Activated CD8-positive, alpha-beta memory T cell treated with anti-CD3 and anti-CD28 coated beads, Interleukin-2, amount 50 U/mL, for 4 hours (primary cell): ENCODE data around the gene EML4.
"Not testable (repeated sequence)": the region's sequence is repeated elsewhere in the genome, so short reads cannot be mapped to it uniquely, and the experiment has no call there.

Experiments used
- DNase-seq: peaks from one replicate; pipeline ENCODE4 v3.0.0-alpha.2; 2020

The EML4 gene, protein sequence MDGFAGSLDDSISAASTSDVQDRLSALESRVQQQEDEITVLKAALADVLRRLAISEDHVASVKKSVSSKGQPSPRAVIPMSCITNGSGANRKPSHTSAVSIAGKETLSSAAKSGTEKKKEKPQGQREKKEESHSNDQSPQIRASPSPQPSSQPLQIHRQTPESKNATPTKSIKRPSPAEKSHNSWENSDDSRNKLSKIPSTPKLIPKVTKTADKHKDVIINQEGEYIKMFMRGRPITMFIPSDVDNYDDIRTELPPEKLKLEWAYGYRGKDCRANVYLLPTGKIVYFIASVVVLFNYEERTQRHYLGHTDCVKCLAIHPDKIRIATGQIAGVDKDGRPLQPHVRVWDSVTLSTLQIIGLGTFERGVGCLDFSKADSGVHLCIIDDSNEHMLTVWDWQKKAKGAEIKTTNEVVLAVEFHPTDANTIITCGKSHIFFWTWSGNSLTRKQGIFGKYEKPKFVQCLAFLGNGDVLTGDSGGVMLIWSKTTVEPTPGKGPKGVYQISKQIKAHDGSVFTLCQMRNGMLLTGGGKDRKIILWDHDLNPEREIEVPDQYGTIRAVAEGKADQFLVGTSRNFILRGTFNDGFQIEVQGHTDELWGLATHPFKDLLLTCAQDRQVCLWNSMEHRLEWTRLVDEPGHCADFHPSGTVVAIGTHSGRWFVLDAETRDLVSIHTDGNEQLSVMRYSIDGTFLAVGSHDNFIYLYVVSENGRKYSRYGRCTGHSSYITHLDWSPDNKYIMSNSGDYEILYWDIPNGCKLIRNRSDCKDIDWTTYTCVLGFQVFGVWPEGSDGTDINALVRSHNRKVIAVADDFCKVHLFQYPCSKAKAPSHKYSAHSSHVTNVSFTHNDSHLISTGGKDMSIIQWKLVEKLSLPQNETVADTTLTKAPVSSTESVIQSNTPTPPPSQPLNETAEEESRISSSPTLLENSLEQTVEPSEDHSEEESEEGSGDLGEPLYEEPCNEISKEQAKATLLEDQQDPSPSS

DNA sequence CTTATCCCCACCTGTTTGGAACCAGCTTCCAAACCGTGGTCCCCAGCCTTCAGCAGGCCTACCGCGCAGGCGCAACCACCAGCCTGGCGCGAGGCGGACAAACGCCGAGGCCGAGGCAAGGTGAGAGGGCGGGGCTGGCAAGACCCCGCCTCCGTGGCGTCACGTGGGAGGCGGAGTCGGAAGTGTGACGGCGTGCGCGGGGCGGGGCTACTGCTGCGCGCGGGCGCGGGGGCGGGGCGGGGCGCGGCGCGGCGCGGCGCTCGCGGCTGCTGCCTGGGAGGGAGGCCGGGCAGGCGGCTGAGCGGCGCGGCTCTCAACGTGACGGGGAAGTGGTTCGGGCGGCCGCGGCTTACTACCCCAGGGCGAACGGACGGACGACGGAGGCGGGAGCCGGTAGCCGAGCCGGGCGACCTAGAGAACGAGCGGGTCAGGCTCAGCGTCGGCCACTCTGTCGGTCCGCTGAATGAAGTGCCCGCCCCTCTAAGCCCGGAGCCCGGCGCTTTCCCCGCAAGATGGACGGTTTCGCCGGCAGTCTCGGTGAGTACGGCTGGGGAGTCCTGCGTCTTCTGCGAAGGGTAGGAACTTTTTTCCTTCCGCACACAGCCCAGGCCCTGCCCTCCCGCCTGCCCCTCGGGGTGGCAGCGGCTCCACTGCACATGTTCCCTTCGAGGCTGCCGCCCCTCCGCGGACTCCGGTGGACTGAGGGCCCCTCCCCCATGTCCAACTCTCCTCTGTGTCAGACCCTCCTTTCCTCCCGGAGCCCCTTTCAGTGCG, at the start of gene EML4:
Gene EML4, plus strand, starts transcription at position 254 of the 774 bp plus-strand sequence. Its CDS starts 259 bp downstream, at position 513.
- peak; percentile 90 for DNase-seq

DNA sequence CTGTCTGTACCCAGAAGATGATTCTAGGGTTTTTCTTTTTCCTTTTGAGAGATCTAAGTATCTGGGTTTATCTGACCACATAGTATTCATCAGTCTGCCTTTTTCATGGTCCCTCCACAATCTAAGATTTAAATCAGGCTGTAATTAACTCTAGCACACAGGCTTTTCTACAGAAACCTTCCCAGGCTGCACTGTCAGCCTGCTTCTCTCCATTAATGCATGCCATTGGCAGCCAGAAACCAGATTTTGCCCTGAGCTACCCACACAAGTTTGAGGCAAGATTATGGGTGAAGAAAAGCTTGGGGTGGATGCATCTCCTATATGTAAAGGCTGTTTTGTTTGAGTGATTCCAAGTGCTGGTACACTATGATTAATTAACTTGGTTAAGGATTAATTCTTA, 45.7 kb upstream of the EML4 start:
- DNase-seq, result no peak

DNA sequence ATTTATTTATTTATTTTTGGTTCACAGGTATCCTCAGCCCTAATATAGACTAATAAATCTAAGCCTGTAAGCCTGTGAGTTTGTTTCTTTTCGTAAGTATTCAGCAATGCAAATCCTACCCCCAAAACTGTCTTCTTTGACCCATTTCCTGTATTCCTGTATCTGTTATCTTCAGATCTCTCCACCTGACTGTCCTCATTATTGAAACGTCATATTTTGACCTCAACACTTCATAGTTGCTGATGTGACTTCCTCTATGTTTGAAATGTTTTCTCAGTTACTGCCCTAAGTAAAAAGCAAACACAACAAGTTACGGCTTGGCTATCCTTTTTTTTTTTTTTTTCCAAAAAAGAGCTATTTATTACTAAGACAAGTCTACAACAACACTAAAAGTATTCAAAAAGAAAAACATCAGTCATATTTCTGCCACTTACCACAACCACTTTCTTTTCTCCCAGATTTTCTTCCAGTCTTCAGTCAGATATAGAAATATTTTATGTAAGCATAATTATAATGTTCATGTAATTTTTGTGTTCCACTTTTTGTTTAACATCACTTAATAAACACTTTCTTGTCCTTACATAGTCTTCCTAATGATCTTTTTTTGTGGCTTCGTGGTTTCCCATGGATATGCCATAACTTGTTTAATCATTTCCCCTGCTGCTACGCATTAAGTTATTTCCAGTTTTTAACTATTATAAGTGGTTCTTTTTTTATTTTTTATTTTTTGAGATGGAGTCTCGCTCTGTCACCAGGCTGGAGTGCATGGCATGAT, 45.0 kb upstream of the EML4 start:
- no peak for DNase-seq

DNA sequence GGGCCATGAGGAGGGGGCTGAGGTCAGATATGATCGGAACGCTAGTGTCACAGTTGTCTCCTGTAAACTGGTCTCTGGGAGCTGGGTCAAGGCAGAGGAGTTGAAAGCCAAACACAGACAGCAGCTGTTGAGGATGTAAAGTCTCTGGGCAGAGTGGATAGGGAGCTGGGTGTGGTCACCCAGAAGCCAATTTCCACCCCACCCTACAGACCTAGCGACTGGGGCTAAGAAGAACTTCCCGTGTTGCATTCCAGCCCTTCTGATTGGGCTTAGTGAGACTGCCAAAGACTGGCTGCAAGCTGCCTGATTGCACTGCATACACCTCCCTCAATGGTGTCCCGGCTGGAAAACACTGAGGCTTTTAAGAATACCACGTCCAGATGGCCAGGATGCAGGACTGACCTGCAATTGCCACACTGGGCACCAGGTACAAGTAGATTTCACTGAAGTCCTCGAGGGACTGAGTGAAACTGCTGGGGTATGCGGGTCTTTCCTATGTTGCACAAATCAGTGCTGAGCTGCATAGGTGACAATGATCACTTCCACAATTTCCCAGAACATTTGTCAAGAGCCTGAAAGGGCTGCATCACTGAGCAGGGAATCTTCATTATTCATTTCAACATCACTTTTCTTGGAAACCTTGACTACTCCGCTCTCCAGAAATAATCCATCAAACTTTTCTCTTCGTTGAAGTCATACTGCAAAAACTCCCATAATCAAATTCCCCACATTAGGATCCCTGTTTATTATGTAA, 43.1 kb upstream of the EML4 start:
- DNase-seq, result no peak

DNA sequence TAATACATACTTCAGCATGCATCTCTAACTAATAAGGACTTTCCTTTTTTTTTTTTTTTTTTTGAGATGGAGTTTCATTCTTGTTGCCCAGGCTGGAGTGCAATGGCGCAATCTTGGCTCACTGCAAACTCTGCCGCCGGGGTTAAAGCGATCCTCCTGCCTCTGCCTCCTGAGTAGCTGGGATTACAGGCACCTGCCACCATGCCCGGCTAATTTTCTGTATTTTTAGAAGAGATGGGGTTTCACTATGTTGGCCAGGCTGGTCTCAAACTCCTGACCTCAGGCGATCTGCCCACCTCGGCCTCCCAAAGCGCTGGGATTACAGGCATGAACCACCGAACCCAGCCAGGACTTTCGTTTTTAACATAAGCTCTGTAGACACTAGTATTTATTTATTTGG, 42.3 kb upstream of the EML4 start:
- DNase-seq, result not testable (repeated sequence)

DNA sequence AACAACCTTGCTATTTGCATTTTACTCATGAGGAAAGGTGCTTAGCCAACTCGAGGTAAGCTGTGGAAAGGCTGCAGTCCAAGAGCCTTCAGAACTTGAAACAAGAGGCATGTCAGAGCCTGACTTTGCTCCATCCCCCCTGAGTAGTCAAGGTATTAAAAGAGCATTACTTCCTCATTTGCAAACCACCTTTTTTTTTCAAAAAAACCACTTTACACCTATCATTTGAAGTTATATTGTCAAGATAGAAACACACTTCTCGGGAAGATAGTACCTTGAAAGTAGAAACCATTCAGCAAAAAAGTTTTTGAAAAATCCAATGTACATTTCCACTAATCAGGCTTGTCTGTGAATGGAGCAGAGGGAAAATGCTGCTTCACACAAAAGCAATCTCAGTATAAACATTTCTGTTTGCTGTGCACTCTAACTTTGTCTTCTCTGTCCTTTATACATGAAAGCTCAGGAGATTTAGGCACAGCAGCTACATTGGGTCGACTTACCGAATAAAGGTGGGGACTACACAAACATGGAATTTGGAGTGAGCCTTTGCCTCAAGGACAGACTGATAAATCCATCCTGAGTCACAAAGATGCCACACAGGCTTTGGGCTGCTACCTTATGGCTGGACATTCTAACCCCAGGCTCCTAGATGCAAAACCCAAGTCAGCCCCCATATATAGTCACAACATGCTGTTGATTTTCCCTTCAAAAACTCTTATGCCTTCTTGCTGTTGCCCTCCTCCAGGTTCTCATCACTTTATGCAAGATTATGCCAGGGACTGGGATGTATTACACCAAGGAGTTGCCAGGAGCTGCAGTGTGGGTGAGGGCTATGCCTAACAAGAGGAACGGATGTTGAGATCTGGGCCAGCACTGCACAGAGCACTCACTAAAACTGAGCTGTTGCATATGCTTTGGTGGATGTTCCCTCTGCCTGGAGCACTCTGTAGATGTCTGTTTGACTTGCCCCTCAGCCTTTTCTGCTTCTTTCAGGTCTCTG, 41.4 kb upstream of the EML4 start:
- no peak for DNase-seq

DNA sequence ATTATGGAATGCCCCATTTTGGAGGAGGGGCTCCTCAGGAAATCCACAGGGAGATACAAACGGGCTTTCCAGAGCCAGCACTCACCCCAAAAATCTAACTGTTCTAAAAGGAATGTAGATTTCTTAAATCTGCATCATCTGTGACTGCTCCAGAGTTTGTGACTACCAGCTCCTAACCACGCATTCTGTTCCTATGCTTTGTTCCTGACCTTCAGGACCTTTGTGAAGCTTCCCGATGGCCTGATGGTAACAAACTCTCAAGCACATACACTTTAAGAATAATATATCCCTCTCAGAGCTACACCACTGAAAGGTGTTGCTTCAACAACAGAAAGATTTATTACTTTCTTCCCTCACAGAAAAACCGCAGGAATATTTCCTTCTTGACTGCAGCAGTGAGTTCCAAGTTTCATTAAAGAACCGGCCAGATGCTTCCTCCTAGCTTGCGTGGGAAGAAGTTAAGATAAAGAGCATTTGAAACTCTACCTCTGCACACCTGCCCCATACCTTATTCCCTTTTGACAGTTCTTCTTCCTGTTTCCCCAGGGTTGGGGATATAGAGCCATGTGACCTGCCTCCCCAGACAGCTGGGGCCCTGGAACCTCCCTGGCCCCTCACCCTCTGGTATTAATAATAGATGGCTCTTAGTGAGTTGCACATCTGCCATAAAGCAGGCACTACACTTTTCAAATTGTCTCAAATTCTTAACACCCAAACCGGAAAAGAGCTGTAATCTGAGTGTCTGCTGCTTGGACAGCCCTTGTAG, 40.2 kb upstream of the EML4 start:
- no peak for DNase-seq

DNA sequence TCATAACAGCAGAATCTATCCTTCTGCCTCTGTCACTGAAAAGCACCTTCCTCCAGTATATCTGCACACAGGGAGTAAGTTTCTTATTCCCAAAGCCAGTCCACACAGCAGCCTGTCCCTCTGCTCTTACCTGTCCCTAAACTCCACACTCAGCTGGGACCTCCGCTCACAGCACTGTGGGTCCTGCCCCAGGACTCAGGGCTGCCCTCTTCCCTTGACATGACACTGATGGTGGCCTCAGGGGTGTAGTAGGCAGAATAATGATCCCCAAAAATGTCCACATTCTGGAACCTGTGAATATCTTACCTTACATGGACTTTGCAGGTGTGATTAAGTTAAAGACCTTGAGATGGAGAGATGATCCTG, 39.7 kb upstream of the EML4 start:
- DNase-seq, result no peak

DNA sequence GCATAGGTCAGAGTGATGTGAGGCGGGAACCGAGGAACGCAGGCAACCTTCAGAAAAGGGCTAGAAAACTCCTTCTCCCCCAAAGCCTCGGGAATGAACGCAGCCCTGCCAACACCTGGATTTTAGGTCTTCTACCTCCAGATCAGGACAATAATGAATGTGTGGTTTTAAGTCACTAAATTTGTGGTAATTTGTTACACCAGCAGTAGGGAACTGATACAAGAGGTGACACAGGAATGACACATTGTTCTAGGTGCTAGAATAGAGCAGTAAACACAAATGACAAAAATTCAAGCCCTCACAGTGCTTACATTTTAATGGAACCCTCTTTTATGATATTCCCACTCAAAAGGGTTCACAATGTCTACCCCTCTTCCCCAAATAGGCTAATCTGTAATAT, 39.2 kb upstream of the EML4 start:
- DNase-seq, result no peak

DNA sequence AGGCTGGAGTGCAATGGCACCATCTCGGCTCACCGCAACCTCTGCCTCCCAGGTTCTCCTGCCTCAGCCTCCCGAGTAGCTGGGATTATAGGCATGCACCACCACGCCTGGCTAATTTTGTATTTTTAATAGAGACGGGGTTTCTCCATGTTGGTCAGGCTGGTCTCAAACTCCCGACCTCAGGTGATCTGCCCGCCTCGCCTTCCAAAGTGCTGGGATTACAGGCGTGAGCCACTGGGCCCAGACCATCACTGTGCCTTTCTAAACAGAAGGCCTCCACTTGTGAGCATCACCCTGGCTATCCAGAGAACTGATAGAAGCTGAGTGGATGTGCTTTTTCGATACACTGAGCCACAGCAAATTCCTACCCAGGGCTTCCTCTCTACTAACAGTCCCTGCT, 38.3 kb upstream of the EML4 start:
- not testable (repeated sequence) for DNase-seq

DNA sequence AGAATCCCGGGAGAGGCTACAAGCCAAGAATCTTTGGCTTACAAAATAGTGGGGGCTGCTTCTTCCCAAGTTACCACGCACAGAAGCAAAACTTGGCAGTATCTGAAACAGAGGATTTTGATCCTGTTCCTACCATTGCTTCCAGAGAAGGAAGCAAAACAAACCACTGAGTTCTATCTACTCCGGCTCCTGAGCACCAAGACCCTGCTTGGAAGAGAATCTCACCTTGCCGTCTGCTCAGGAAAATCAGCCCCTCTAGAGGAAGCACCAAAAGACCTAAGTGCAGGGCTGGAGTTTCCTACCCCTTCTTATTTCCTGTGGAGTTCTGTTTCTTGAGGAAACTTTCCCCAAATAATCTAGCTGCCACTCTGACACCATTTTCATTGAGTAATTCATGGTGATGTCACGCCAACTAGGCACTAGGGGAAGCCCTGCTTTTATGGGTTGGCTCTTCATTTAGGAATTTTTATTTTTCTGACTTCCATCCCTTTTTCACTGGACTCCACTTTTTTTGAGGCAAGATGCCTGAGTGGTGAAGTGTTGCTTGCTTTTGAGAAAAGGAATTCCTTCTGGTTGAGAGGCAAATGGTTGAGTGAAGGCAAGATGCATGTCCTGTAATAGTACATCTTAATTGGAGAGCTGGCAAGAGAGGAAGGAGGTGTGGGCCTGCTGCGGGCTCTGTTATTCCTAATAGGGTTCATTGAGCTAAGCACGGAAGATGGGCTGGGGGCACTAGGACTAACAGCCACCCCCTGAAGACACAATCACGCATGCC, 36.8 kb upstream of the EML4 start:
- no peak for DNase-seq

DNA sequence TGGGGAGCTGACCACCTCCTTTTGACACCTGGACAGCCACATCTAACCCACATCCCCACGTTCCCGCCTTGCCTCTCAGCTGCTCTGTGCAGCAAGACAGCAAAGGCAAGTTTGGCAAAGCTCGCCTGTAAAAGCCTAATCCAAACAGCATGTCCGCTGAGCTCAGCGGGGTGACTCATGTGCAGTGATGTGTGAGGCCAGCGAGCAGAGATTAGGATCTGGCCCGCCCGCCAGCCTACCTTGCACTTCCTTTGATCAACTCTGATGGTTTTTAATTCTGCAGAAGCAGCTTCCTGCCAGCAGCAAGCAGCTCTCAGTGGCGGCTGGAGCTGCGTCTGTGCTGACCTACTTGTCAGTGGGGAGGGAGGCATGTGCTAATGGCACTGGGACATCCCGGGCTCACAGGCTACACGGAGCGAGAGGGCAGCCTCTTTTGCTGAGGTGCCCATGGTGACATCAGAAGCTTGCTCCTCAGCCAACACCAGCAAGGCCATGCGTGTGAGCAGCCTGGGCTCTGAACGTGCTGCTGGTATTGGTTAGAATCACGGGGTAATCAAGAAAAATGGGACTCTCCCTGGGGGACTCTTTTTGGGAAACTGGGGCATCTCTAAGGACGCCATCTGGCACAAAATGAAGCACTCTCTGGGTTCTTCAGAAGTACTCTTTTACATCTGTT, 36.0 kb upstream of the EML4 start:
- peak; percentile 86 for DNase-seq

DNA sequence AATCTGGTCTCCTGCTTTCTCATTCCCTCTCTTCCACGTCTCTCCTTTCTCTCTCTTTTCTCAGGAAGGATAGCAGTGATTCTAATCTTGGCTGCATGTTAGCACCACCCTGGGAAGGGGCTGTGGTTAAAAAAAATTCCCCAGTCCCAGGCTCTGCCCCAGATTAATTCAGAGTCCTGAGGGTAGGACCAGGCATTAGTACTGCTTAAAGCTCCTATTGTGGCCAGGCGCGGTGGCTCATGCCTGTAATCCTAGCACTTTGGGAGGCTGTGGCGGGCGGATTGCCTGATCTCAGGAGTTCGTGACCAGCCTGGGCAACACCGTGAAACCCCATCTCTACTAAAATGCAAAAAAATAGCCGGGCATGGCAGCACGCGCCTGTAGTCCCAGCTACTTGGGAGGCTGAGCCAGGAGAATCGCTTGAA, 35.4 kb upstream of the EML4 start:
- DNase-seq, result no peak

DNA sequence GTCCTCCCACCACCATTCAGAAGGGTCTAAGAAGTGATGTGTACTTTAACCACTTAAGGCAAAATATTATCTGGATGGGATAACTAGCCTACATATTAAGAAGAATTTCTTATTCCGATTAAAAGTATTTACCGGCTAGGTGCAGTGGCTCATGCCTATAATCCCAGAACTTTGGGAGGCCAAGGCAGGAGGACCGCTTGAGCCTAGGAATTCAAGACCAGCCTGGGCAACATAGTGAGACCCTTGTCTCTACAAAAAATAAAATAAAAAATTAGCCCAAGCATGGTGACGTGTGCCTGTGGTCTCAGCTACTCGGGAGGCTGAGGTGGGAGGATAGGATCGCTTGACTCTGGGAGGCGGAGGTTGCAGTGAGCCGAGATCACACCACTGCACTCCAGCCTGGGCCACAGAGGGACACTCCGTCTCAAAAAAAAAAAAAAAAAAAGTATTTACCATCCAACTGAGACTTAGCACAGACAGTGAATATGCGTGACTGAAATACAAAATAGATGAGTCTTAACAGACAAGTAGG, 34.7 kb upstream of the EML4 start:
- not testable (repeated sequence) for DNase-seq

DNA sequence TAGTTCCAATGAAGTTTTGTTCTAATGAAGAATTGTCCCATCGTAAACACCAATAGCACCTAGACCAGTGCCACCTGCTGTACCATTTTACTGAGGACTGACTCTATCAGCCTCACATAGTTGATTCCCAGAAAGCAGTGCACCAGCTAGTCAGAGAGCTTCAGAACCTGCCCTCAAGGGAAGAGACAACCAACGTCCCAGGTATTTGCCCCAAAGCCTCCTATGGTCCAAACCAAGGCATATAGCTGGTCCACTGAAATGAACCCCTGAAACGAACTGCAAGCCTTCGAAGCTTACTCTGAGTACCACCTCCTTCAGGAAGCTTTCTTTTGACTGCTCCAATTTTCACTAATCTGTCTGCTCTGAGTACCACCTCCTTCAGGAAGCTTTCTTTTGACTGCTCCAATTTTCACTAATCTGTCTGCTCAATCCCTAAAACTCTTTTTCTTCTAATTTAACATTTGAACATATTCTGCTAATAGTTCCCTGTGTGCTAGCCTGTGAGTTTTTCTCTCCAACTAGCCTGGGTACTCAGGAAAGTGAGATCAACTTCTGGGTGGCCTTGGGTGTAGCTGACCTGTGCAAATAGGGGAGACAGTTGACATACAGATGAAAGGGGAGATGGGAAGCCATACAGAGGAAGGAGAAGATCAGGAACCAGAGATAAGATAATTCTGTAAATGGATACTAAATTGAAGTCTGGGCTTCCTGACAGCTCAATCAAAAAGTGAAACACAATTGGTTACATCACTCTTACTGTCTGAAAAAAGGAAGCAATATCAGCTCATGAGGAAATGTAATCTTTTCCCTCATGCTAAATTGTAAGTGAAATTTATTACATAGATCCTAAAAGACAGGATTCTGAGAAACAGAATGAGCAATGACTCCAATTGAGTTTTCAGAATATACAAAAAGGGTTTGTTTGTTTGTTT, 33.5 kb upstream of the EML4 start:
- no peak for DNase-seq

DNA sequence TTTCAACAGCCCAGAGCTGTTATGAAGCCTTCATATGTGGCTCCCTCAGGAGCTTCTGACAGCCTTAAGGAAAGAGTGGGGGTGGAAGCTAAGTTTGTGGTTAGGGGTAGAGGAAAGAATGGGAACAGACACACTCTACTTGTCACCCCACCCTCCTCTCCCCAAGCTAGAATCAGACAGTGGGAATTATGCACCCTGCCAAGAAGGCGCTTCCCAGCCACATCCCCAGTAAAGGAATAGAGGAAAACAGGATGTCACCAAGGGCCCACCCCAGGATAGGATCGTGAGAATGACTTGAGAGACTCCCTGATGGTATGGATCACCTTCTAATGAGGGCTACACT, 32.4 kb upstream of the EML4 start:
- DNase-seq, result no peak
